Activated gamma-delta T cell (primary cell): ENCODE measurements around the gene THEM4.
"Not testable (repeated sequence)": the region's sequence is repeated elsewhere in the genome, so short reads cannot be mapped to it uniquely, and the experiment has no call there.

Experiments
- DNase-seq: peaks from one replicate; lab custom pipeline; 2025; lab: John Stamatoyannopoulos, UW

Gene THEM4

DNA sequence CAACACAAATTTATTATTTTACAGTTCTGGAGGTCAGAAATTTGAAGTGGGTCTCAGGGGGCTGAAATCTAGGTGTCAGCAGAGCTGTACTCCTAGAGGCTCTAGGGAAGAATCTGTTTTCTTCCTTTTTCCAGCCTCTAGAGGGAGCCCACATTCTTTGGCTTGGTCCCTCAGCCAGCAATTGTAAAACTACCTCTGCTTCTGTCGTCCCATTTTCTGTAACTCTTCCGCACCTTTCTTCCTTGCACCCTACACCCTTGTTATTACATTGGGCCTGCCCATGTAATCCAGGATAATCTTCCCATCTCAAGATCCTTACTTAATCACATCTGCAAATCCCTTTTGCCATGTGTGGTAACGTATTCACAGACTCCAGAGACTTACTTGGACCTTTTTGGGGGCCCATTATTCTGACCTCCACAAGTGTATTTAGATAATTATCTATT, 24.8 kb upstream of the THEM4 start:
- DNase-seq: no peak

DNA sequence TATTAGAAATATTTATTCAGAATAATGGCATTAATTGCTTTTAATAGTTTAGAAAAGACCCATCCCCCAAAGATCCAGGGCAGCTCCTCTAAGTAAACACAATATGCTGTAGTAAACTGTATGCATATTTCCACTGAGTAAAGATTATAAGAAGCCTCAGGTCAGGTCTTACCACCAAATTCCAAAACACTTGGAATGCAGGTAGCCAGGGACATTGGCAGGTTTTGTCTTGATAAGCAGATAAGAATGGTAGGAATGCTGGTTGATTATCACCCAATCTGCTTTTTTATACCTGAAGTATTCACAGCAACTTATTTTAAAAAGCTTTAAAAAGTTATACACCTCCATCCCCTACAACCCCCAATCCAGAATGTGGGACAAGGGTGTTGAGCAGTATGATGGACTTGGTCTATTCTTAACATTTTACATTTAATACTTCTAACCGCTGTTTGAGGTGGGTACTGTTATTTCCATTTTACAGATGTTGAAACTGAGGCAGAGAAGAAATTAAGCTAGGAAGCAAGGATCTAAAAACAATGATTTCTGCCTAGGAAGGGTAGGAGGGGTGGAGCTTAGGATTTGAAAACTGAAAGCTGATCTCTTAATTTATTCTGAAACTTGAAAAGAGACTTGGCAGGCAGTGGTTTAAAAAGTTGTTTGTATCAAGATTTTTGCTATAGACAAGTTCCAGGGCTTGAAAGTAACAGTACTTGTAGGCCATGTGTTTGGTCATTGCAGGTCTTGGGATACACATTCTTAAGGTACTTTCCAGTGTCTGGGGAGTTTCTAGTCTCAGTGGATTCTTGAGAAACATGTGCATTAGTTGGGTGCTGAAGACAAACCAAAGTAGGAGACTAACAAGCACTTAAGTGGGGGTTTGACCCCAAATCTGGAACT, 15.6 kb upstream of the THEM4 start:
- no peak for DNase-seq

DNA sequence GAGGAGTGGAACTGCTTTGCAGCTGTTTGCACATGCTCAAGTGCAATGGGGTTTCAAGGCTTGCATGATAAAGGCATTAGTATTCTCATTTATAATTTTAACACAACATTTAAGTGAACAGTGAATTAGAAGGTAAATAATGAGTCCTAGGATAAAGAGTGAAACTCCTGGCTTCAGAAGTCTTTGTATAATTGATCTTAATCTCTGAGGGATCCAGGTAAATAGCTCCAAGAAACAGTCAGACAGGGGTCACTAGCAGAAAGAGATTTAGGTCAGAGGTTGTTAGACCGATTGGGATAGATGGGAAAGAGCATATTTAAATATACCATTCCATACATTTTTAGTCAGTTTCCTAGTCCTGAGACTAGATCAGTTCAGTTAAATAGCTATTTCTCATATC, 14.1 kb upstream of the THEM4 start:
- DNase-seq: no peak

DNA sequence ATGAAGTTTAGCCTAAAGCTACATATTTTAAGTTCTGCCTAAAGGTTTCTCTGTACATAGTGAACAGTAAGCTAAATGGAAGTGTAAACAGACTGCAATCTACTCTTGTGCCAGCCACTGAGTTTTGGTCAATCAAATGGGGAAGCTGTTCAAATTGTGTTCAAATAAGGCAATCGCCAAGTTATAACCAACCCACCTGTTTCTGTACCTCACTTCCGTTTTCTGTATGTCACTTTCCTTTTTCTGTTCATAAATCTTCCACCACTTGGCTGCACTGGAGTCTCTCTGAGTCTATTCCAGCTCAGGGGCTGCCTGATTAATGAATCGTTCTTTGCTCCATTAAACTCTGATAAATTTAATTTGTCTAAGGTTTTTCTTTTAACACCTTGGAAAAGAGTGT, 10.8 kb upstream of the THEM4 start:
- no peak for DNase-seq

DNA sequence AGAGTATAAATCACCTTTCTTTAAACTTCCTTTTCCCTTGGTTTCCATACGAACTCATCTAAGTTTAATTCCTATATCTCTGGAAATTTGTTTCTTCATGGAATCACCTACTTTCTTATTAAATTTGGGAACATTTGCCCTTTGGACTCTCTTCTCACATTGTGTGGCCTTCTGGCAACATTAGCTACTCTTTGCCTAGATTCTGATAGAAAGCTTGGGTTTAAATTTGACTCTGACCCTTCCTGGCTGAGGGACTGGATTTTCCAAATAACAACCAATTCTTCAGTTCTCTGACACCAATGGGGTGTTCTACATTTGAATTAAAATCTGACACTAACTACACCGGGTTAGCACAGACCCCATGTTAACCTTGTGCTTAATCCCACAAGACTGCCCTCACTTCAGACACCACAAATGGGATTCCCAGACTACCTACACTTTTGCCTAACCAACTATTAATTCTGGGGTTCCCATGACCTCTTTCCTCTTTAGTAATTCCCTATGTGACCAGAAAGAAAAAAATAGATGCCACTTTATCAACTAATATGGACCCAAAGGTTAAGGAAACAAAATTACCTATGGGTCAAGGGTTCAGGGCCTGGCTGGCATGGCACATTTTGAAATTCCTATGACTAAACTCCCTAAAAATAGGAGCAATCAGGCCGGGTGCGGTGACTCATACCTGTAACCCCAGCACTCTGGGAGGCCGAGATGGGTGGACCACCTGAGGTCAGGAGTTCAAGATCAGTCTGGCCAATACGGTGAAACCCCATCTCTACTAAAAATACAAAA, 9.7 kb upstream of the THEM4 start:
- no peak for DNase-seq

DNA sequence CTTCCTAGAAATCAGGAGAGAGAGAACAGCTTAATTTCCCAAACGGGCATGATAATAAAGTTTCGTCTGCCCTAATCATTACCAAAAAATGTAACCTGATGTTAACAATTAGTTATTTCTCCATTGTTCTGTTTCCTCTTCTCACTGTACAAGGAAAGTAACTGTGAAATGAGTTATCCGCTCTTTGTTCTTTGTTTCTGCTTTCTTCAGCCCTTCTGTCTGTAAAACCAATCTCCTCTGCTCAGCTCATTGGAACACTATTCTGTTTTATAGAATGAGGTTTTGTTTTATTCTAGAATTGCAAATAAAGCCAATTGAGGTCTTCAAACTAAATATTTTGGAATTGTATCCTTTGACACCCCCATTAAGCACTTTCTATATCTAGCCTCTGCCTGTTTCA, 8.8 kb upstream of the THEM4 start:
- DNase-seq: no peak

DNA sequence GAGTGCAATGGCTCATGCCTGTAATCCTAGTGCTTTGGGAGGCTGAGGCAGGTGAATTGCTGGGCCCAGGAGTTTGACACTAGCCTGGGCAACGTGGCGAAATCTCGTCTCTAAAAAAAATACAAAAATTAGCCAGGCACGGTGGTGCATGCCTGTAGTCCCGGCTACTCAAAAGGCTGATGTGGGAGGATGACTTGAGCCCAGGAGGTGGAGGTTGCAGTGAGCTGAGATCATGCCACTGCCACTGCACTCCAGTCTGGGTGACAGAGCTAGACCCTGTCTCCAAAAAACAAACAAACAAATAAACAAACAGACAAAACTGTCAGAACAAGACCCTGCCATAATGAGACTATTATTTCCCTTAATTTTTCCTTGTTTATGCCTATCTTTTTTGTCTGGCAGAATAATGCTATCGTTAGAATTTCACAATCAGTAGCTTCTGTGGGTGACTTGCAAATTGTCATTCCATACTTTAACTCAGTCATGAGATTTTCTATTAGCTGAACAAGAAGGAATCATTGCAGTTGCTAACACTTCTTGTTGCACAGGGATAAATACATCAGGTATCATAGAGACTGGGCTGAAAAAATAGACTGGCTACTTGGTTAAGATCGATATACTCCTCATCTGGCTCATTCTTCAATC, 7.5 kb upstream of the THEM4 start:
- no peak for DNase-seq

DNA sequence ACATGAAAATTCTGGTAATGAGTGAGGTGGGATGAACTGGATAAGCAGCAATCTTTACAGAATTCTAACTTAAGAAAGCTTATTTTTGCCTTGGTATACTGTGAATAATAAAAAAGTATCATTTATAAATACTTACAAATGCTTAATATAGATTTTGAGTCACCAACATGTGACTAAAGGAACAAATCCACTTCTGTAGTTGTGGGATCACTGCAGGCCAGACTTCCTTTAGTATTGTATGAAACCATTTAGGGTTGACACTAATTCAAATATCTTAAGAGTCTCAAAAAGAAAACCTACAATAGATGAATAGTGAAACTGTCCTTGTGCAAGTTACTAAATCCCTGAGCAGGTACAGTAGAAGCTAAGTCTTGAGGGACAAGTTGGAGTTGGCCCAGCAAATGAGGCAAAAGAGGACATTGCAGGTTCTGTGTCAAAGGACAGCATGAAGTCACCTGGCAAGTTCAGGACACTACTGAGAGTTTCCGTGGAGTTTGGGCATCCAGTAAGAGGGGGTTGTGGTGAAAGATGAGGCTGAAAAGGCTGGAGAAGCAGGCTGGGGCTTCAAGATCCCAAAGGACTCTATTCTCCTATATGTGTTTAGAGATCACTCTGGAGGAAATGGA, 5.9 kb upstream of the THEM4 start:
- no peak for DNase-seq

DNA sequence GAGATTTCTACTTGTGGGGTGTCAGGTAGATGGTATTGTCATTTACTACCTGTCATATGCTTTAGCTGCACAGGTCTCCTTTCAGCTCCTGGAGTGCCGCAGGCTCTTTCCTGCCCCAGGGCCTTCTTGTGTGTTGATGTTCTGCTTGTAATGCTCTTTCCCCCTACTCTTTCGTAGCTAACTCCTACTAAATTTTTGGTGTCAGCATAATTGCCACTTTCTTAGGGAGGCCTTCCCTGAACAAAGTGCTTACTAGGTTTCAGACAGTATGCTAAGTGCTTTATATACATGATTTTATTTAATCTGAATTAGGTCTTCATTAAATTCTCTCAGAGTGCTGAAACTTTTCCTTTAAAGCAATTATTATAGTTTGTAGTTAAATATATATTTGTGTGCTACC, 4.8 kb upstream of the THEM4 start:
- no peak for DNase-seq

DNA sequence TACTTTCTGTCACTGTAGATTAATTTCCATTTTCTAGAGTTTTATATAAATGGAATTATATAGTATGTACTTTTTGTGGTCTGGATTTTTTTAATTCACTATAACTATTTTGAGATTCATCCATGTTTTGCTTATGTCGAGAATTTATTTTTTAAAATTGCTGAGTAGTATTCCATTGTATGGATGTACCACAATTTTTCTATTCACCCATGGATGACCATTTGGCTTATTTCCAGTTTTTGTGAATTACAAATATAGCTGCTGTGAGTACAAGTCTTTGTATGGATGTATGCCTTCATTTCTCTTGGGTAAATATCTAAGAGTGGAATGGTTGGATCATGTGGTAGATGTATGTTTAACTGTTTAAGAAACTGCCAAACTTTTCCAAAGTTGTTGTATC, 3.7 kb upstream of the THEM4 start:
- DNase-seq: no peak

DNA sequence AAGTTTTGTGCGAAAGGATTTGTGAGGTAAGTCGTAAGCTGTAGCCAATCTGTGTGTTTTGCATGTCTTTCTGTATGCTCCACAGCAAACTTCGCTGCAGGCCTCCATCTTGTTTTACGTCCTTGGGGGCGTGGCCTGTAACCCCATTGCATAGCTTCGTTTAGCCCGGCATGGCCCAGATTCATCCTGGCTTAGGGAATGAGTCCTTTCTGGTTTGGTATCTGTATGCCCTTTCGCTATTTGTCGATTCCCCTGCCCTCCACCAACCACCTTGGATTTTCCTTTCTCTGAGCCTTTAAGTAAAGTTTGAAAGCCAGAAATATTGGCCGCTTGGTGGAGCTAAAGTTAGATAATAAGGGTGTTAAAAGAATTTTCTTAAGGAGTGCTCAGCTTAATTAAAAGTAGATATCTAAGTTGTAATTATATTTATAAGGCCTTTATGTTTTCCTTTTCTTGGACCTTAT, 1.1 kb downstream of the THEM4 start:
- DNase-seq: no peak

DNA sequence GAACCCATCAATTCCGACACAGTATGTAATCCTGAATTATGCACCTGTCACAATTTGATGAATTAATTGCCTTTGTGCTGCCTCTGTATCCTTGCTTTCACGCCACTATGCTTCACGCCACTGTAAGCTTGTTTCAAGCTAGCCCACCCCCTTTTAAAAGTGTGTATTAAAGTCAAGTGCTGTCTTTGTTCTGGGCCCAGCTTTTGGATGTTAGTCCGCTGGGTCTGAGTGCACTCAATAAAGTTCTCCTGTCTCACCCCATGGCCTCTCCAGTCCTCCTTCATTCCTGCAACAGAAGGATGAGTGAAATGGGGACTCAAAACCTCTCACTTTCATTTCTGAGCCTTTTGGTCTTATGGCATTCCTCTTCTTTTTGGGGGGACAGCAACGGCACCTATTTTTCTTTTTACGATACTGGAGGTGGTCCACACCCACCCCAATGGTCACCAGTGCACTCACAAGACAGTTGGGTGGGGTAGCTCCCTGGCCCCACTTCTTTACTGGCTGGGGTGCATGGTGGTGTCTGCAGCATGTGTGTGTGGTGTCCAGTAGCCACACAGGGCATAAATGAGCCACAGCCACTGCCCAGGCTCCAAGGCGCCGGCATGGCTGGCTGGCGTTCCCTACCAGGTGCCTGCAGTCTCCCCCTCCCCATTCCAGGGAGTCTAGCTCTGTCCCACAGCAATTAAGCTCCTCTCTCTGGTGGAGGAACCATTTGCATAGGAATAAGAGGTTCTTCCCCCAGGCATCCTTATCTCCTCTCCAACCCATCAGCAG, 1.8 kb downstream of the THEM4 start:
- DNase-seq: no peak

DNA sequence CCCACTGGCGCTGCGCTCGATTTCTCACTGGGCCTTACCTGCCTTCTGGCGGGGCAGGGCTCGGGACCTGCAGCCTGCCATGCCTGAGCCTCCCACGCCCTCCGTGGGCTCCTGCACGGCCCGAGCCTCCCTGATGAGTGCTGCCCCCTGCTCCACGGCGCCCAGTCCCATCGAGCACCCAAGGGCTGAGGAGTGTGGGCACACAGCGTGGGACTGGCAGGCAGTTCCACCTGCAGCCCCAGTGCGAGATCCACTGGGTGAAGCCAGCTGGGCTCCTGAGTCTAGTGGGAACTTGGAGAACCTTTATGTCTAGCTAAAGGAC, 3.0 kb downstream of the THEM4 start:
- not testable (repeated sequence) for DNase-seq

DNA sequence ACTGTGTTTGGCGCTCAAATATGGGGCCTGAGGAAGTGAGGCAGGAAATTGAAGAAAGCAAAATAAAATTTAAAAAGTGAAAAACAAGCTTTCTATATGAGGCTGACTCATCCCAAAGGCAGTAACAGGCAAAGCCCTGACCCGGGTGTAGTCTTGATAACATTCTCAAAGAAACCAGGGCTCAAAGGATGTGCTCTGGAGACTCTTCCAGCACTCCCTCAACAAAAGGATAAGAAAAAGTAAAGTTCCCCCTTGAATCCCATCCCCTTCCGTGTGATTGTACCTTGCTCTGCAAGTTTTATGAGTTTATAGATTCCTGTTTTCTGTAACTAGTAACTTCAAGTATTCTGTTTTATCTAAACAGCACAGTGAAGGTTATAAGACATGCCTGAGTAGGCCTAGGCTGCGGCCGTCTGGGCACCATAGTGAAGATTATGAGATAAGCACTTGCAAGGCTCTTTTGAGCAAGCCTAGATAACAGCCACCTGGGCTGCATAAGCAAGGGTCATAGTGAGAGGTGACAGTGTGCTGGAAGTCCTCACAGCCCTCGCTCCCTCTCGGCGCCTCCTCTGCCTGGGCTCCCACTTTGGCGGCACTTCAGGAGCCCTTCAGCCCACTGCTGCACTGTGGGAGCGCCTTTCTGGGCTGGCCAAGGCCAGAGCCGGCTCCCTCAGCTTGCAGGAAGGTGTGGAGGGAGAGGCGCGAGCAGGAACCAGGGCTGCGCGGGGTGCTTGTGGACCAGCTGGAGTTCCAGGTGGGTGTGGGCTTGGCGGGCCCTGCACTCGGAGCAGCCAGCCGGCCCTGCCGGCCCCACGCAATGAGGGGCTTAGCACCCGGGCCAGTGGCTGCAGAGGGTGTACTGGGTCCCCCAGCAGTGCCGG, 3.6 kb downstream of the THEM4 start:
- DNase-seq: not testable (repeated sequence)

DNA sequence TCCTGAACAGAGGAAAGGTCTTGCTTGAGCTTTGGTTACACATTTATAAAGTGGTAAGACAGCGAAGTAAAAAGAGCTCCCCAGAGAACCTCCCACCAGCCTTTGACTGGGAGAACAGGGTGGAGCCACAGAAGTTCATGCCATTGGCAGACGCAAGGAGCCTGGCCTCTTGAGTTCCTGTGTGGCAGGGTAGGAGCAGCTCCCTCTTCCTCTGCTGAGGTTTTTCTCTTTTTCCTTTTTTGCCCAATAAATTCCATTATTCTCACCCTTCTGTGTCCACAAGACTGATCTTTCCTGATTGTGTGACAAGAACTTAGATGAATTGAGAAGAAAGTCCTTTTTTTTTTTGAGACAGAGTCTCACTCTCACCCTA, 4.3 kb downstream of the THEM4 start:
- no peak for DNase-seq

DNA sequence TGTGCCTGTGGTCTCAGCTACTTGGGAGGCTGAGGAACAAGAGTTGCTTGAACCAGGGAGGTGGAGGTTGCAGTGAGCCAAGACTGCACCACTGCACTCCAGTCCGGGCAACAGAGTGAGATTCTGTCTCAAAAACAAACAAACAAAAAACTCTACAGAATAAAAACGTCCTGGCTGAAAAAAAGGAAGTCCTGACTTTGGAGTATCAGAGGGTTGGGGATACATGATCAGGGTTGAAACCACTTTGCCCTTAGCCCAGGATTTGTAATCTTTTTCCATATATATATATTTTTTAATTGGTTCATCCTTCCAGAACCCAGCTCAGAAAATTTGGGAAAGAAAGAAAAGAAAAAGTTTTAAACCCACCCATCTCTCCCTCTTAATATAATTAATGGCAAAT, 6.5 kb downstream of the THEM4 start:
- DNase-seq: no peak

DNA sequence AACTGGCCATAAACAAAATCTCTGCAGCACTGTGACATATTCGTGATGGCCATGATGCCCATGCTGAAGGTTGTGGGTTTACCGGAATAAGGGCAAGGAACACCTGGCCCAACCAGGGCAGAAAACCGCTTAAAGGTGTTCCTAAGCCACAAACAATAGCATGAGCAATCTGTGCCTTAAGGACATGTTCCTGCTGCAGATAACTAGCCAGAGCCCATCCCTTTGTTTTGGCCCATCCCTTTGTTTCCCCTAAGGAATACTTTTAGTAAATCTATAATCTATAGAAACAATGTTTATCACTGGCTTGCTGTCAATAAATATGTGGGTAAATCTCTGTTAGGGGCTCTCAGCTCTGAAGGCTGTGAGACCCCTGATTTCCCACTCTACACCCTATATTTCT, 8.5 kb downstream of the THEM4 start:
- not testable (repeated sequence) for DNase-seq

DNA sequence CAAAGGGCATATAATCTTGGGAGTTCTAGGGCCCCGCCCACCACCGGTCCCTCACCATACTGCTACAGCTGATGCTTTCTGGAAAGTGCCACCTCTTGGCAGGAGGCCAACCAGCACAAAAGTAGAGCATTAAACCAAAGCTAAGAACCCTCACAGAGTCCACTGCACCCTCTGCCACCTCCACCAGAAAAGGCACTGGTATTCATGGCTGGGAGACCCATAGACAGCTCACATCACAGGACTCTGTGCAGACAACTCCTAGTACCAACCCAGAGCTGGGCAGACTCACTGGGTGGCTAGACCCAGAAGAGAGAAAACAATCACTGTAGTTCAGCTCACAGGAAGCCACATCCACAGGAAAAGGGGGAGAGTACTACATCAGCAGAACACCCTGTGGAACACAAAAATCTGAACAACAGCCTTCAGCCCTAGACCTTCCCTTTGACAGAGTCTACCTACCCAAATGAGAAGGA, 10.8 kb downstream of the THEM4 start:
- no peak for DNase-seq

DNA sequence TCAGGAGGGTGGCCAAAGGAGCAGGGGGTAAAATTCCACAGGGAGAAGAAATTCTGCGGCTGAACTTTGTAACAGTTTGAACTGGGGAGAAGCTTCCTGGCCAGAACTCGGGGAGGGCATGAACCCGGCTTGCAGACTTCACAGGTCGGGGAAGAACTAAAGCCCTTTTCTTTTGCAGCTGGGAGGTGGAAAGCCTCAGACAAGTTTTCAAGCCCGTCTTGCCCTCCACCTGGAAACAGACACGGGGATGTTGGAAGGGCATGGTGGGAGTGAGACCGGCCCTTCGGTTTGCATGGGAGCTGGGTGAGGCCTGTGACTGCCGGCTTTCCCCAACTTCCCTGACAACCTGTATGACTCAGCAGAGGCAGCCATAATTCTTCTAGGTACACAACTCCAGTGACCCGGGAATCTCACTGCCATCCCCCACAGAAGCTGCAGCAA, 11.3 kb downstream of the THEM4 start:
- DNase-seq: no peak
